ENCODE results near the gene PHF11. TPM values are rescaled to one million over a fixed set of nuclear protein-coding genes. Genes with fewer than 3 reads are reported as not detected.

Gene PHF11
- total and polyA plus RNA-seq, 2 of the 8 experiments (the other 6 are each of a cell fraction or from before 2014, with no cell fraction given), result 6.1 to 8.1 TPM

DNA sequence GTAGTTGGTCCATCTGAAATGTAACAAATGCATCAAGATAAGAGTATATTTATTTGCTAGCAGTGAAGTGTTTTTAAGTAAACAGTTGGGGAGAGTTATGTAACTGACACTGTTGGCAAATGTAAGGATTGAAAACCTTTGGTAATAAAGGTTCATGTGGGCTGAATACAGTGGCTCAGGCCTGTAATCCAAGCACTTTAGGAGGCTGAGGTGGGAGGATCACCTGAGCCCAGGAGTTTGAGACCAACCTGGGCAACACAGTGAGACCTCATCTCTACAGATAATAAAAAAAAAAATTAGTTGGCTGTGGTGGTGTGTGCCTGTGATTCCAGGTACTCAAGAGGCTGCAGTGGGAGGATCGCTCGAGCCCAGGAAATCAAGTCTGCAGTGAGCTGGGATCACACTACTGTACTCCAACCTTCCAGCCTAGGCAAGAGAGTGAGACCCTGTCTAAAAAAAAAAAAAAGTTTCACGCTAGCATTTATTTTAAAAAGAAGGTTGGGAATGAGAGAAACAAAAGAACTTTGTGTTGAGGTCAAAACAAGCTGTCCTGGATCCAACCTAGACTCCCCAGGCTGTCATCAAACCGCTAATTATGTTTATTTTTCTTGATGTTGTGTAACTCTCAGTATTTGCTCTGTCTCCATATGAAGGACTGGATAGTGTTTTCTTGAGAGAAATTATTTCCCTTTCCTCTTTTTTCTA is 31.0 kb upstream of the PHF11 start (continued):
- TF ChIP-seq, protein P1, sequence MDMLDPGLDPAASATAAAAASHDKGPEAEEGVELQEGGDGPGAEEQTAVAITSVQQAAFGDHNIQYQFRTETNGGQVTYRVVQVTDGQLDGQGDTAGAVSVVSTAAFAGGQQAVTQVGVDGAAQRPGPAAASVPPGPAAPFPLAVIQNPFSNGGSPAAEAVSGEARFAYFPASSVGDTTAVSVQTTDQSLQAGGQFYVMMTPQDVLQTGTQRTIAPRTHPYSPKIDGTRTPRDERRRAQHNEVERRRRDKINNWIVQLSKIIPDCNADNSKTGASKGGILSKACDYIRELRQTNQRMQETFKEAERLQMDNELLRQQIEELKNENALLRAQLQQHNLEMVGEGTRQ (IDR thresholded peaks at IDR 0.05; ENCODE audit: low read length), result no peak
